Melanocyte of skin (primary cell): ENCODE results near the gene RYR2. TPM values are rescaled to one million over a fixed set of nuclear protein-coding genes. Genes with fewer than 3 reads are reported as not detected.

Source experiments
- small RNA-seq, 2 donors: library from RNA; depleted of rRNA; stranded (forward); fragments of <200 nt; gene quantifications; one replicate each; pipeline ENCODE3, GENCODE V24; 2012
- total RNA-seq, 2 donors: library from RNA; depleted of rRNA; stranded (reverse); fragments of >200 nt; gene quantifications; 2 replicates each; pipeline ENCODE4 v1.2.3, GENCODE V29; 2012

Gene RYR2
- under 1 TPM; under 0.01 TPM for total RNA-seq

DNA sequence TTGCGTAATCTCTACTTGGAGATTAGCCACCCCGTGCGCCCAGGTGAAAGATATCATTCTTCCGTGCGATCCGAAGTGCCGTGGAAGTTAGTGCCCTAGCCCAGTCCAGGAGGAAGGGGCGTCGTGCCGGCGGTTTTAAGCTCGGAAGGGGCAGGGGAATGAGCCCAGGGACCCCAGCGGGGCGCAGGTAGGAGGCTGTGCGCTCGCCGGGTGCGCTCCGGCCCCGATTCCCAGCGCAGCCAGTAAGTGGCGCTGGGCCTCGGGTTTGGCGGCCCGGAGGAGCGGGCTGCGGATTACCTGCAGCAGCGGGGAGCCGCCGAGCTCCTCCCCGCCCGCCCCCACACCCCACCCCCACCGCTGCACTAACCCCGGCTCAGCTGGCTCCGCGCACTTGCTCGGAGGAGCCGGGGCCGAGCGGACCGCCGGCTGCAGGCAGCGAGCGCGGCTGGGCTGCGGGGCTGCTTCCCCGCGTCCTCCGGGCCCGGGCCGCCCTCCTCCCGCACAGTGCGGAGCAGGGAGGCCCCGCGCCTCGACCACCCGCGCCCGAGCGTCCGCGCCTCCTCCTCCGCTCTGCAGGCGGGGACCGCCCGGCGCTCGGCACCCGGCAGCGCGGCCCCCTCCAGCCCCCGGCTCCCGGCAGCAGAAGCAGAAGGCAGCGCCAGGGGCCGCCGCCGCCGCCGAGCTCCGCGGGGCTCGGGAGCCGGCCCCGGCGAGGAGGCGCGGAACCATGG lies at the start of gene RYR2:
TSS of gene RYR2 (plus strand) at position 390 of the 731 bp plus-strand sequence. CDS start at position 728, 338 bp downstream.

DNA sequence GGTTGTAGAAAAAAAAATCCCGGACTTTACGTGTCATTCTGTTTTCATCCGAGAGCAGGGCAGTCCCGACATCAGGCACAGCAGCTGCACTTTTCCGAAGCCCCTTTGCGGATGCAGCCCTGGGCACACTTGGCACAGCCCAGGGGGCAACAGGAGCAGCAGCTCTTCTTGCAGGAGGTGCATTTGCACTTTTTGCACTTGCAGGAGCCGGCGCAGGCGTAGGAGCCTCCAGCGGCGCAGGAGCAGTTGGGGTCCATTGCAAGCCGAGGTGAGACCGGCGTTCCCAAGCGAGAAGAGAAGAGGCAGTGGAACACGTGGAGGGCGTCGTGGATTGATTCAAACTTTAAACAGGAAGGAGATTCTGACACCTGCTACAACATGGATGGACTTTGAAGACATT lies 37.9 kb upstream of the RYR2 start, which contains the start of gene MT1HL1:
TSS of gene MT1HL1 (minus strand) at position 326 of the 400 bp plus-strand sequence. CDS start at position 257, 69 bp downstream.

Small RNAs within 50 kb of the gene (small RNA-seq; reads per million reads assigned to genes)
- 0 reads per million in 2 donors for gene MIR4428
- gene RF00402: 0 reads per million in 2 donors

Other genes with a start within 250 kb of the RYR2 start
- gene MTR, start 246.9 kb upstream of the RYR2 start, total RNA-seq: 10 to 100 TPM; 23.1 to 26.0 TPM
- not detected for gene MT1HL1, start 37.7 kb upstream of the RYR2 start, total RNA-seq